Sigmoid colon (tissue), 7 donors: ENCODE measurements around the gene TNFRSF21. TPM values are rescaled to one million over a fixed set of nuclear protein-coding genes. Genes with fewer than 3 reads are reported as not detected.
"Not testable (repeated sequence)": the region's sequence is repeated elsewhere in the genome, so short reads cannot be mapped to it uniquely, and the experiment has no call there.

ENCODE experiments used
- DNase-seq: peaks from one replicate; pipeline ENCODE4 v3.0.0-alpha.2; 2019
- H3K27ac ChIP-seq, 4 donors: fragments of 200-600 bp; sonication (generic); one replicate each; pipeline ENCODE4 v1.5.1; 2016 to 2019; ENCODE audit warnings: mild to moderate bottlenecking in 1 of 4
- H3K27me3 ChIP-seq, 3 donors: fragments of 200-600 bp; sonication (generic); one replicate each; pipeline ENCODE4 v1.5.1; 2019; ENCODE audit warnings: mild to moderate bottlenecking in 1 of 3
- H3K36me3 ChIP-seq, 4 donors: fragments of 200-600 bp; sonication (generic); one replicate each; pipeline ENCODE4 v1.5.1; 2016 to 2019
- H3K4me1 ChIP-seq, 4 donors: fragments of 200-600 bp; sonication (generic); one replicate each; pipeline ENCODE4 v1.5.1; 2017 to 2019
- H3K4me3 ChIP-seq, 4 donors: fragments of 200-600 bp; sonication (generic); one replicate each; pipeline ENCODE4 v1.5.1; 2017 to 2019; ENCODE audit warnings: mild to moderate bottlenecking in 2 of 4, moderate library complexity in 1 of 4
- H3K9me3 ChIP-seq, 4 donors: fragments of 200-600 bp in 3 of 4; sonication (generic) in 3 of 4; one replicate each; pipeline versions ENCODE4 v1.5.1 to v1.6.1; 2013 to 2019
- EP300 ChIP-seq, 4 donors: sonication (generic); formaldehyde crosslinking; IDR thresholded peaks; one replicate each; pipeline ENCODE4 v1.6.1; 2017; ENCODE audit warnings: antibody characterized with exemption in 4 of 4
- POLR2A ChIP-seq, 2 donors: fragments of 450-650 bp; IDR thresholded peaks; one replicate each; pipeline ENCODE4 v1.6.1; 2016; ENCODE audit warnings: antibody characterized with exemption in 2 of 2, mild to moderate bottlenecking in 2 of 2, moderate library complexity in 2 of 2
- POLR2AphosphoS5 ChIP-seq, 4 donors: sonication (generic); formaldehyde crosslinking; IDR thresholded peaks; one replicate each; pipeline ENCODE4 v1.6.1; 2017; ENCODE audit warnings: antibody characterized with exemption in 4 of 4
- WGBS, 2 donors: extraction: QIAGEN DNeasy Blood & Tissue Kit; methylation state at CpG; one replicate each; pipeline ENCODE4 v1.1.7; 2013; 5-methylcytosine and 5-hydroxymethylcytosine counted together
- intact Hi-C: fragments of 100-400 bp; cut with DNase I; formaldehyde crosslinking; loops from one replicate; pipeline ENCODE4 v1.15.1; 2023
- polyA plus RNA-seq, 3 donors: library from polyadenylated mRNA; stranded (reverse); fragments of 200-250 nt; gene quantifications; one replicate each; pipeline ENCODE4 v1.2.3, GENCODE V29; 2013
- total RNA-seq, 4 donors: library from RNA; depleted of rRNA; stranded (reverse); fragments of >200 nt; gene quantifications; one replicate each; pipeline ENCODE4 v1.1.0, GENCODE V29; 2016
- TF ChIP-seq, protein P1 (sequence below), 4 experiments: fragments of 450-650 bp in 3 of 4; fragments of 200-600 bp in 1 of 4; IDR thresholded peaks; one replicate each; pipeline ENCODE4 v1.5.1; 2016 to 2019; ENCODE audit warnings: antibody characterized with exemption in 4 of 4, mild to moderate bottlenecking in 3 of 4, moderate library complexity in 2 of 4
- donor health status: healthy with polysubstance abuse.
- donor health status: Bipolar disorder and iron deficiency.
- donor health status: healthy.

The TNFRSF21 gene
- total and polyA plus RNA-seq, 7 donors: 15.8 to 49.9 (median 25.3) TPM

- intact Hi-C loops: no loop called here
- no peak overlapping the region for H3K27ac ChIP-seq
- H3K36me3 ChIP-seq: peaks cover 0 to 25% (median 0%) of the 10 kb centered on the region in 4 donors
- H3K9me3 ChIP-seq: no peaks in the 10 kb centered on the region
- H3K27me3 ChIP-seq: no peaks in the 10 kb centered on the region
- no peaks in the 10 kb centered on the region for H3K4me1 ChIP-seq
- WGBS, 2 donors: 94 to 96% methylated on average over 7 of the region's 7 CpGs
- DNase-seq: no peak
- no peak overlapping the region for H3K4me3 ChIP-seq
- TF ChIP-seq POLR2A (IDR thresholded peaks at IDR 0.05) (no peak), POLR2AphosphoS5 (IDR thresholded peaks at IDR 0.05) (no peak), EP300 (IDR thresholded peaks at IDR 0.05) (no peak)
- TF ChIP-seq, protein P1, sequence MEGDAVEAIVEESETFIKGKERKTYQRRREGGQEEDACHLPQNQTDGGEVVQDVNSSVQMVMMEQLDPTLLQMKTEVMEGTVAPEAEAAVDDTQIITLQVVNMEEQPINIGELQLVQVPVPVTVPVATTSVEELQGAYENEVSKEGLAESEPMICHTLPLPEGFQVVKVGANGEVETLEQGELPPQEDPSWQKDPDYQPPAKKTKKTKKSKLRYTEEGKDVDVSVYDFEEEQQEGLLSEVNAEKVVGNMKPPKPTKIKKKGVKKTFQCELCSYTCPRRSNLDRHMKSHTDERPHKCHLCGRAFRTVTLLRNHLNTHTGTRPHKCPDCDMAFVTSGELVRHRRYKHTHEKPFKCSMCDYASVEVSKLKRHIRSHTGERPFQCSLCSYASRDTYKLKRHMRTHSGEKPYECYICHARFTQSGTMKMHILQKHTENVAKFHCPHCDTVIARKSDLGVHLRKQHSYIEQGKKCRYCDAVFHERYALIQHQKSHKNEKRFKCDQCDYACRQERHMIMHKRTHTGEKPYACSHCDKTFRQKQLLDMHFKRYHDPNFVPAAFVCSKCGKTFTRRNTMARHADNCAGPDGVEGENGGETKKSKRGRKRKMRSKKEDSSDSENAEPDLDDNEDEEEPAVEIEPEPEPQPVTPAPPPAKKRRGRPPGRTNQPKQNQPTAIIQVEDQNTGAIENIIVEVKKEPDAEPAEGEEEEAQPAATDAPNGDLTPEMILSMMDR (IDR thresholded peaks at IDR 0.05): no peak
Measured at GRCh38 chr6:47229255-47229654, 80.5 kb downstream of the TNFRSF21 start.

DNA sequence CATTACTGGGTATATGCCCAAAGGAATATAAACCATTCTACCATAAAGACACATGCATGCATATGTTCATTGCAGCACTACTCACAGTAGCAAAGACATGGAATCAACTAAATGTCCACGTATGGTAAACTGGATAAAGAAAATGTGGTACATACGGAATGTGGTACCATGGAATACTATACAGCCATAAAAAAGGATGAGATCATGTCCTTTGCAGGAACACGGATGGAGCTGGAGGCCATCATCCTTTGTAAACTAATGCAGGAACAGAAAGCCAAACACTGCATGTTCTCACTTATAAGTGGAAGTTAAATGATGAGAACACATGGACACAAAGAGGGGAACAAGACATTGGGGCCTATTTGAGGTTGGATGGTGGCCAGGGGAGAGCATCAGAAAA, 81.6 kb downstream of the TNFRSF21 start:
- peaks cover 0 to 16% (median 0%) of the 10 kb centered on the region in 4 donors for H3K36me3 ChIP-seq
- H3K9me3 ChIP-seq, H3K27ac ChIP-seq, intact Hi-C loops, DNase-seq, H3K4me3 ChIP-seq, H3K27me3 ChIP-seq, H3K4me1 ChIP-seq: not testable (repeated sequence)
- WGBS, 2 donors: 94 to 96% methylated on average over 3 of the region's 3 CpGs

DNA sequence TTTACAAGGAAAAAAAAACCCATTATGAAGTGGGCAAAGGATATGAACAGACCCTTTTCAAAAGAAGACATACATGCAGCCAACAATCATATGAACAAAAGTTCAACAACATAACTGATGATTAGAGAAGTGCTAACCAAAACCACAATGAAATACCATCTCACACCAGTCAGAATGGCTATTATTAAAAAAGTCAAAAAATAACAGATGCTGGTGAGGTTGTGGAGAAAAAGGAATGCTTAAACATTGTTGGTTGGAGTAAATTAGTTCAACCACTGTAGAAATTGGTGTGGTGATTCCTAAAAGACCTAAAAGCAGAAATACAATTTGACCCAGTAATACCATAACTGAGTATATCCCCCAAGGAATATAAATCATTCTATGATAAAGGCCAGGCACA, 86.5 kb downstream of the TNFRSF21 start:
- H3K4me1 ChIP-seq, H3K36me3 ChIP-seq, H3K9me3 ChIP-seq, intact Hi-C loops, H3K27me3 ChIP-seq, H3K27ac ChIP-seq, H3K4me3 ChIP-seq, DNase-seq: not testable (repeated sequence)

GRCh38 chr6:47221565-47221964, 88.1 kb downstream of the TNFRSF21 start:
- intact Hi-C loops: no loop called here
- Histone ChIP-seq H3K9me3 (no peaks in the 10 kb centered on the region), H3K4me1 (no peaks in the 10 kb centered on the region), H3K27me3 (no peaks in the 10 kb centered on the region), H3K36me3 (no peaks in the 10 kb centered on the region), H3K4me3 (no peak overlapping the region), H3K27ac (no peak overlapping the region)
- WGBS, 2 donors: 79 to 80% methylated on average over 9 of the region's 9 CpGs
- DNase-seq: no peak
- TF ChIP-seq POLR2AphosphoS5 (IDR thresholded peaks at IDR 0.05): no peak
- no peak for TF ChIP-seq POLR2A (IDR thresholded peaks at IDR 0.05)
- TF ChIP-seq, protein P1 (IDR thresholded peaks at IDR 0.05): no peak
- TF ChIP-seq EP300 (IDR thresholded peaks at IDR 0.05): no peak

DNA sequence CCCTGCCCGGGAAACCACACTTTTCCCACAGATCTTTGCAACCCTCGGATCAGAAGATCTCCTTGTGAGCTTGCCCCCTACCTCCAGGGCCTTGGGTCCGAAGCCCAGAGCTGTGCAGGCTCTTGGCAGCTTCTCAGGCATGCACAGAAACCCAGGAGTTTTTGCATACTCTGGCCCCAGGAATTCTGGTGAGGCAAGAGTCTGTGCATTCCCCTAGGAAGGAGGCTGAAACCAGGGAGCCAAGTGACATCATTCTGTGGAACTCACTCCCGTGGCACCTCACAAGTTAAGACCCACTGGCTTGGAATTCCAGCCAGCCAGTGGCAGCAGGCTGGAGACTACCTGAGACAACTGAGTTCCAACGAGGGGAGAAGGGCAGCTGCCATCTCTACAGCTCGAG, 100.1 kb downstream of the TNFRSF21 start:
- Histone ChIP-seq H3K9me3 (no peaks in the 10 kb centered on the region), H3K27me3 (no peaks in the 10 kb centered on the region), H3K4me1 (peaks cover 0 to 28% (median 19%) of the 10 kb centered on the region in 4 donors), H3K36me3 (no peaks in the 10 kb centered on the region), H3K4me3 (no peak overlapping the region), H3K27ac (no peak overlapping the region)
- intact Hi-C loops: no loop called here
- DNase-seq: no peak
- 88 to 90% methylated on average over 6 of the region's 6 CpGs for WGBS, 2 donors
- TF ChIP-seq POLR2A (IDR thresholded peaks at IDR 0.05) (no peak), POLR2AphosphoS5 (IDR thresholded peaks at IDR 0.05) (no peak), EP300 (IDR thresholded peaks at IDR 0.05) (no peak)
- TF ChIP-seq, protein P1 (IDR thresholded peaks at IDR 0.05): no peak

GRCh38 chr6:47207261-47207660, 102.4 kb downstream of the TNFRSF21 start:
- 60 to 63% methylated on average over 2 of the region's 2 CpGs for WGBS, 2 donors
- intact Hi-C loops: no loop called here
- no peaks in the 10 kb centered on the region for H3K9me3 ChIP-seq
- no peaks in the 10 kb centered on the region for H3K36me3 ChIP-seq
- peak in 2 of 4 donors; percentile 8 to 53 for TF ChIP-seq EP300 (IDR thresholded peaks at IDR 0.05)
- TF ChIP-seq POLR2AphosphoS5 (IDR thresholded peaks at IDR 0.05): peak; percentile 76 to 95 (median 88)
- TF ChIP-seq, protein P1 (IDR thresholded peaks at IDR 0.05): no peak
- peak overlapping the region in 2 of 4 donors; percentile 18 to 53 for H3K27ac ChIP-seq
- no peaks in the 10 kb centered on the region for H3K27me3 ChIP-seq
- no peak for DNase-seq
- H3K4me3 ChIP-seq: no peak overlapping the region
- H3K4me1 ChIP-seq: peaks cover 0 to 37% (median 19%) of the 10 kb centered on the region in 4 donors
